CD4-positive, alpha-beta memory T cell (primary cell): ENCODE data around the gene EEF1G. TPM values are rescaled to one million over a fixed set of nuclear protein-coding genes. Genes with fewer than 3 reads are reported as not detected.
"Not testable (repeated sequence)": the region's sequence is repeated elsewhere in the genome, so short reads cannot be mapped to it uniquely, and the experiment has no call there.

Experiments
- CTCF ChIA-PET: fragments of 350-600 bp; sonication (Branson Sonifier 250); formaldehyde crosslinking; loops from one replicate; lab custom pipeline; 2021; ENCODE audit warnings: inconsistent platforms; ENCODE audit not compliant: partially characterized antibody; lab: Charles Lee
- POLR2A ChIA-PET: fragments of 350-600 bp; sonication (Branson Sonifier 250); formaldehyde crosslinking; loops from one replicate; lab custom pipeline; 2021; ENCODE audit not compliant: partially characterized antibody; lab: Charles Lee
- DNase-seq, 5 donors: peaks; one replicate each; pipeline versions ENCODE4 v3.0.0 to v3.0.0-alpha.2; 2020 to 2022; ENCODE audit warnings: mixed read lengths in 1 of 5
- H3K27ac ChIP-seq: one replicate; pipeline ENCODE4 v1.7.0; 2013; ENCODE audit warnings: low read depth, low read length
- H3K27me3 ChIP-seq: 2 replicates; pipeline ENCODE4 v1.7.0; 2013; ENCODE audit warnings: mild to moderate bottlenecking, low read length, moderate library complexity; ENCODE audit not compliant: insufficient read depth
- H3K36me3 ChIP-seq: 2 replicates; pipeline ENCODE4 v1.7.0; 2013; ENCODE audit warnings: mild to moderate bottlenecking, low read length, moderate library complexity; ENCODE audit not compliant: insufficient read depth
- H3K4me1 ChIP-seq: 2 replicates; pipeline ENCODE4 v1.7.0; 2013; ENCODE audit warnings: mild to moderate bottlenecking, low read length, moderate library complexity; ENCODE audit not compliant: insufficient read depth
- H3K4me3 ChIP-seq, 2 donors: one replicate each; pipeline ENCODE4 v1.7.0; 2013; ENCODE audit warnings: low read length in 2 of 2, mild to moderate bottlenecking in 1 of 2
- H3K9me3 ChIP-seq, 2 donors: one replicate each; pipeline ENCODE4 v1.7.0; 2013; ENCODE audit warnings: low read length in 2 of 2, control low read depth in 1 of 2; ENCODE audit not compliant: control insufficient read depth in 1 of 2
- H3K27ac Mint-ChIP-seq, 7 donors: one replicate each; pipeline ENCODE4 v1.8.0; 2020 to 2021; ENCODE audit warnings: mixed read lengths in 7 of 7, mild to moderate bottlenecking in 6 of 7, inconsistent platforms in 3 of 7, moderate library complexity in 3 of 7
- H3K27me3 Mint-ChIP-seq, 2 donors: one replicate each; pipeline ENCODE4 v1.8.0; 2020 to 2021; ENCODE audit warnings: mixed read lengths in 2 of 2
- H3K36me3 Mint-ChIP-seq, 2 donors: one replicate each; pipeline ENCODE4 v1.8.0; 2020 to 2021; ENCODE audit warnings: mixed read lengths in 2 of 2, inconsistent platforms in 1 of 2, mild to moderate bottlenecking in 1 of 2
- H3K4me1 Mint-ChIP-seq, 4 donors: one replicate each; pipeline ENCODE4 v1.8.0; 2020 to 2021; ENCODE audit warnings: mixed read lengths in 4 of 4, mild to moderate bottlenecking in 1 of 4
- H3K4me3 Mint-ChIP-seq, 8 donors: one replicate each; pipeline ENCODE4 v1.8.0; 2020 to 2021; ENCODE audit warnings: mixed read lengths in 8 of 8, mild to moderate bottlenecking in 7 of 8, moderate library complexity in 6 of 8, inconsistent platforms in 3 of 8
- H3K9me3 Mint-ChIP-seq, 8 donors: one replicate each; pipeline ENCODE4 v1.8.0; 2020 to 2021; ENCODE audit warnings: mixed read lengths in 8 of 8, mild to moderate bottlenecking in 5 of 8, inconsistent platforms in 3 of 8, moderate library complexity in 1 of 8
- intact Hi-C: fragments of 100-400 bp; cut with micrococcal nuclease; formaldehyde crosslinking; loops from one replicate; pipeline ENCODE4 v1.15.1; 2023
- polyA plus RNA-seq, 2 donors: library from polyadenylated mRNA; unstranded; fragments of 300-500 nt; fragmentation: Illumina TruSeq; gene quantifications; one replicate each; pipeline ENCODE4 v1.2.3, GENCODE V29; 2021
- total RNA-seq, 2 experiments: library from RNA; stranded (reverse); gene quantifications; one replicate each; pipeline ENCODE4 v1.2.3, GENCODE V29; 2021

The EEF1G gene
- total and polyA plus RNA-seq, 4 experiments from 2014 or later, result 1,453 to 1,910 (median 1,835) TPM

DNA sequence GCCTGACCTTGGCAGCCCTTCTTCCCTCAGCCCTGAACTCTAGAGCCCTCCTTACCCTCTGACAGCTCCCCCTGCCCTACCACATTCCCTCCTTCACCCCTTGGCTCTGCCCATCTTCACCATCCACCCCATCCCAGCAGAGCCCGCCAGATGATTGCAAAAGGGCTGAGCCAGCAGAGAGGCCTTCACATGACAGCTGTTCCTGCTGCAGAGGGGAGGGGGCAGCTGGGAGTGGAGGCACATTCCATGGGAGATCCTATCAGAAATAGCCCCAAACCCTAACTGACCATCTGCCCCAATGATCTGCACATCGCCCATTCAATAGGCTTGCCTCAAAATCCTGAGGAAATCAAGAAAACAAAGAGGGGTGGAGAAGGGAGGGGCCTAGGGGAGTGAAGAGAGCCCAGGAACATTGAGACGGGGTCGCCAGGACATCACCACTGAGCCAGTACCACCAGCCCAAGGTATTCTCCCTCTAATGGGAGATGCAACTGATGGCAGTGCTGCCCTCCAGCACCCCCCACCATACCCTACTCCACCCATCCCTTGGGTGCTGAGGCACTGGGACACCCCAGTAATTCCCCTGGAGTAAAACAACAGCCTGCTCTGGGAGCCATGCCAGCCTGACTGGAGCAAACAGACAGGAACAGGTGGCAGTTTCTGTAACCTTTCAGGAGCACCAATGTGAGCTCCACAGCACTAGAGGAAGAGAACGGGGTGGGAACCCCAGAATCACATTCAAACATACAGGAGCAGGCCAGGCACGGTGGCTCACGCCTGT, 19.1 kb downstream of the EEF1G start:
- CTCF ChIA-PET, result interaction anchor here (1.3 to 14.9 kb wide), 6 partner anchors 15 to 161 kb away, joined by 3 to 450 read pairs (median 49); partner anchors contain the start of gene SCGB1A1
- peaks cover 0 to 4% (median 0%) of the 10 kb centered on the region in 8 donors for H3K9me3 Mint-ChIP-seq

DNA sequence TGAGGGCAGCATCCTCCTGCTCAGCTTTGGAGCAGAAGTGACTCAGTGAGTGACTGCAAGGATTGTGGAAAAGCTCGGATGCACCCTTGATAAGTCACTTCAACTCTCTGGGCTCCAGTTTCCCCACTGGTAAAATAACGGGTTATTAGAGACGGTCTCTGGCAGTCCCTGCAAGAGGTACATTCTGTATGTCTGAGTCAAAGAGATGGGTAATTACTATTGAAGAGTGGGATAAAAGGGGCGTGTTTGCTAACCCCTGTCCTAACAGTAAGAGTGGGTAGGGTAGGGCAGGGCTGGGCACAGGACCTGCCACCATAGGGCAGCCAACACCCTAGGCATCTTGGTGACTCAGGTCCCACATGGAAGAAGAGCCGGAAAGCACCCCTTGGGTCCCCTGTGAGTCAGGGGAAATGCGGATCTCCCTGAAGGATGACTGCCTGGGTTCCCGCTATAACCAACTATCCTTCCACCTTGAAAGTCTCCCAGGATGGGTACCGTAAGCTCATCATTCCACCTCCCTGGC, 19.8 kb downstream of the EEF1G start:
- peak in 1 of 5 donors; percentile 72 for DNase-seq
- Mint-ChIP-seq H3K4me3 (peak overlapping the region in 7 of 8 donors; percentile 67 to 91 (median 90)), H3K36me3 (peaks cover 0 to 5% of the 10 kb centered on the region in 2 donors), H3K4me1 (peaks cover 70 to 97% (median 82%) of the 10 kb centered on the region in 4 donors), H3K27me3 (peaks cover 0 to 2% of the 10 kb centered on the region in 2 donors), H3K27ac (peak overlapping the region; percentile 98 to 100 (median 100)), H3K9me3 (peaks cover 0 to 4% (median 0%) of the 10 kb centered on the region in 8 donors)
- H3K4me3 ChIP-seq, result peak overlapping the region in 1 of 2 donors; percentile 34
- intact Hi-C loops, result loop anchor here (1.0 to 10.0 kb wide), 2 partner anchors 37 to 301 kb away; partner anchors contain the start of gene TUT1
- H3K4me1 ChIP-seq, result peaks cover 96% of the 10 kb centered on the region
- no peaks in the 10 kb centered on the region for H3K27me3 ChIP-seq
- no peaks in the 10 kb centered on the region for H3K9me3 ChIP-seq
- H3K27ac ChIP-seq, result peak overlapping the region; percentile 95
- CTCF ChIA-PET, result interaction anchor here (1.3 to 14.9 kb wide), 5 partner anchors 12 to 131 kb away, joined by 3 to 450 read pairs (median 7); partner anchors contain the start of gene SCGB1A1
- POLR2A ChIA-PET, result interaction anchor here (0.7 to 12.5 kb wide), 14 partner anchors 13 to 301 kb away, joined by 3 to 751 read pairs (median 12); partner anchors contain the start of genes AHNAK, EEF1G, HNRNPUL2 and INTS5
- no peaks in the 10 kb centered on the region for H3K36me3 ChIP-seq

More for the DNA sequence above, 19.1 kb downstream of the EEF1G start:
- intact Hi-C loops, result loop anchor here (10.0 kb wide), 1 partner anchor 300 kb away; no protein-coding TSS in a partner anchor
- peaks cover 6 to 12% of the 10 kb centered on the region in 2 donors for H3K36me3 Mint-ChIP-seq
- POLR2A ChIA-PET, result interaction anchor here (0.6 to 12.5 kb wide), 20 partner anchors 14 to 301 kb away, joined by 3 to 751 read pairs (median 6); partner anchors contain the start of genes AHNAK, B3GAT3, C11orf98 and CSKMT
- DNase-seq, result no peak
- H3K27ac Mint-ChIP-seq, result peak overlapping the region; percentile 98 to 100 (median 100)
- peaks cover 100% of the 10 kb centered on the region for H3K4me1 ChIP-seq
- no peaks in the 10 kb centered on the region for H3K27me3 ChIP-seq
- H3K27ac ChIP-seq, result peak overlapping the region; percentile 95
- no peaks in the 10 kb centered on the region for H3K9me3 ChIP-seq
- peak overlapping the region; percentile 4 to 75 for H3K4me3 ChIP-seq
- H3K4me3 Mint-ChIP-seq, result peak overlapping the region; percentile 26 to 91 (median 90)
- H3K4me1 Mint-ChIP-seq, result peaks cover 75 to 100% (median 87%) of the 10 kb centered on the region in 4 donors
- no peaks in the 10 kb centered on the region for H3K36me3 ChIP-seq
- H3K27me3 Mint-ChIP-seq, result peaks cover 0 to 2% of the 10 kb centered on the region in 2 donors

DNA sequence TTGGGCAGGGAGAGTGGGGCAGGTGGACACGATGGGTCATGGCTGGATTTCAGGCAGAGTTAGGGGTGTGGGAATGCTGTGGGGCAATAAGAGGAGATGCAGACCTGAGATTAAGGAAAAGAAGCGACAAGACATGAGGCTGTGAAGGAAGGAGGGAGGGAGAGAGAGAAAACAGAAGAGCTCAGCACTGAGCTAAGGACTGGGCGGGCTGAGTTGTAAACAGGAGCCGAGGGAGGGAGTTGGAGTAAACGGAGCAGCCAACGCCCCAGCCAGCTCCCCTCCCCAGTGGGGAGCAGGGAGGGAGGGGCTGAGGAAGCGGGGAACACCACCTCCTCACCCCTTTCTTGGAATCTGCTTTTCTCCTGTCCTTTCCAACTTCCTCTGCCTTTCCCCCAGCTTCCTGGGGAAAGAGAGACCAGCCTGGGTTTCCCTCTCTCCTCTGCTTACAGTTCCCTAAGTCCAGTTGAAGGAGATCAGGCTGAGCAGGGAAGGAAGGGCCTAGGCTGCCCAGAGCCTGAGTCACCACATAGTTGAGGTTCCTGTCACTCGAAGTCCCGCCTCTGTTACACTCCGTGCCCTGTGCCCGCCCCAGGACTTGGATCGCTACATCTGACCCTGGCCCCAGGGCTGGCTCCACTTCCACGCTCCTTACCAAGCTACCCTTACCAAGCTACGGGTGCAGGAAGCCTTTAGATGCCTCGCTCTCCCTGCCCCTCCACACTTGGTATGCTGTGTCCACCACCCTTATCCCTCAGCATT, 20.4 kb downstream of the EEF1G start:
- peaks cover 0 to 4% (median 0%) of the 10 kb centered on the region in 8 donors for H3K9me3 Mint-ChIP-seq
- peaks cover 0 to 5% of the 10 kb centered on the region in 2 donors for H3K36me3 Mint-ChIP-seq
- Histone ChIP-seq H3K27ac (peak overlapping the region; percentile 95), H3K27me3 (no peaks in the 10 kb centered on the region), H3K4me1 (peaks cover 91% of the 10 kb centered on the region), H3K4me3 (peak overlapping the region in 1 of 2 donors; percentile 34), H3K36me3 (no peaks in the 10 kb centered on the region), H3K9me3 (no peaks in the 10 kb centered on the region)
- DNase-seq, result peak; percentile 73 to 86 (median 82)
- H3K4me1 Mint-ChIP-seq, result peaks cover 71 to 97% (median 84%) of the 10 kb centered on the region in 4 donors
- H3K4me3 Mint-ChIP-seq, result peak overlapping the region; percentile 63 to 91 (median 90)
- peaks cover 0 to 2% of the 10 kb centered on the region in 2 donors for H3K27me3 Mint-ChIP-seq
- peak overlapping the region; percentile 98 to 100 (median 100) for H3K27ac Mint-ChIP-seq
- ChIA-PET POLR2A (interaction anchor here (0.5 to 12.5 kb wide), 24 partner anchors 13 to 328 kb away, joined by 3 to 751 read pairs (median 5); partner anchors contain the start of genes AHNAK, BSCL2, EEF1G and GNG3), CTCF (interaction anchor here (0.9 to 14.9 kb wide), 9 partner anchors 7 to 158 kb away, joined by 3 to 450 read pairs (median 6); partner anchors contain the start of gene SCGB1A1)
- intact Hi-C loops, result loop anchor here (1.0 to 10.0 kb wide), 2 partner anchors 38 to 302 kb away; partner anchors contain the start of gene TUT1

DNA sequence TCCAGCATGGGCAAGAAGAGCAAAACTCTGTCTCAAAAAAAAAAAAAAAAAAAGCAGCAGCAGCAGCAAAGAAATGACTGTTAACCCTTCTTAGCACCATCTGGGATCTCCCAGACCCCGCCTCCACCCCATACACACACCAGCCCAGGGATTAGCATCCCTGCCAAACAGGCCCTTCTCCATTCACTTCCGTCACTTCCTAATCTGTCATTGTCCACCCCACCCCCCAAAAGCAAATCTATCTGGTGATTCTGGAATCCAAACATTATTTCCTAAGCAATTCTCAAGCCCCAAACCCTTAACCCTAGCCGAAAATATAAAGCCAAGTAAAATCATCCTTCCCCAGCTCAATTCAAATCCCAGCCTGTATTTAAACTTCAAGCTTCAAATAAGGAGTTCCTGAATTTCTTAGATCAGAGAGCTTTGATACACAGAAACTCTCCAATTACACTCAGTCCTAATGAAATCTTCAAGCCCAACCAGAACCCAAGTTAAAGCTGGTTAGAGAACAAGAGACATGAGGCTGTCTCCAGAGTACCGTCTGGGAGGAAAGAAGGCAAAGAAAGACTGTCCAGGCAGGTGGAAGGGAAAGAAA, 21.1 kb downstream of the EEF1G start:
- Mint-ChIP-seq H3K4me3 (peak overlapping the region; percentile 82 to 91 (median 90)), H3K4me1 (peaks cover 74 to 97% (median 85%) of the 10 kb centered on the region in 4 donors), H3K36me3 (peaks cover 0 to 8% of the 10 kb centered on the region in 2 donors), H3K27ac (peak overlapping the region; percentile 98 to 100 (median 100)), H3K27me3 (peaks cover 0 to 2% of the 10 kb centered on the region in 2 donors), H3K9me3 (peaks cover 0 to 4% (median 0%) of the 10 kb centered on the region in 8 donors)
- ChIA-PET POLR2A (interaction anchor here (0.8 to 12.5 kb wide), 30 partner anchors 7 to 329 kb away, joined by 3 to 751 read pairs (median 5); partner anchors contain the start of genes AHNAK, BSCL2, C11orf98 and CSKMT), CTCF (interaction anchor here (0.9 to 14.9 kb wide), 12 partner anchors 8 to 309 kb away, joined by 3 to 450 read pairs (median 5); partner anchors contain the start of genes MTA2, SCGB1A1 and TUT1)
- Histone ChIP-seq H3K36me3 (no peaks in the 10 kb centered on the region), H3K4me3 (peak overlapping the region in 1 of 2 donors; percentile 34), H3K27me3 (no peaks in the 10 kb centered on the region), H3K27ac (peak overlapping the region; percentile 95), H3K4me1 (peaks cover 91% of the 10 kb centered on the region), H3K9me3 (no peaks in the 10 kb centered on the region)
- peak in 1 of 5 donors; percentile 40 for DNase-seq
- intact Hi-C loops, result loop anchor here (1.0 to 10.0 kb wide), 2 partner anchors 39 to 302 kb away; partner anchors contain the start of gene TUT1

DNA sequence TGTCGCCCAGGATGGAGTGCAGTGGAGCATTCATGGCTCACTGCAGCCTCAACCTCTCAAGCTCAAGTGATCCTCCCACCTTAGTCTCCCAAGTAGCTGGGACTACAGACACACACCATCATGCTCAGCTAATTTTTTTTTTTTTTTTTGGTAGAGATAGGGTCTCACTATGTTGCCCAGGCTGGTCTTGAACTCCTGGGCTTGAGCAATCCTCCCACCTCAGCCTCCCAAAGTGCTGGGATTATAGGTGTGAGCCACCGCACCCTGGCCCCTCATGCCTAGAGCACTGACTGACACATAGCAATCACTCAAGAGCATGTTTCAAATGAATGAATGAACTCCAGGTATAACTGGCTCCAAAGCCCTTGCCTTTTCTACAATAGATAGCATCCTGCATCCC, 23.2 kb downstream of the EEF1G start:
- ChIA-PET CTCF (interaction anchor here (0.7 to 12.5 kb wide), 5 partner anchors 10 to 128 kb away, joined by 3 to 450 read pairs (median 7); no protein-coding TSS in a partner anchor), POLR2A (interaction anchor here (0.6 to 12.5 kb wide), 10 partner anchors 9 to 290 kb away, joined by 3 to 751 read pairs (median 13); partner anchors contain the start of genes AHNAK, C11orf98, CSKMT and HNRNPUL2)
- DNase-seq, result peak in 1 of 5 donors; percentile 24
- peak overlapping the region; percentile 95 for H3K27ac ChIP-seq
- not testable (repeated sequence) for H3K27me3 Mint-ChIP-seq, H3K27me3 ChIP-seq, H3K9me3 Mint-ChIP-seq, H3K4me3 ChIP-seq, H3K9me3 ChIP-seq, H3K36me3 ChIP-seq
- H3K4me1 ChIP-seq, result peaks cover 78% of the 10 kb centered on the region
- Mint-ChIP-seq H3K27ac (peak overlapping the region; percentile 98 to 100 (median 100)), H3K4me3 (peak overlapping the region in 7 of 8 donors; percentile 25 to 91 (median 89)), H3K4me1 (peaks cover 58 to 85% (median 70%) of the 10 kb centered on the region in 4 donors), H3K36me3 (peaks cover 0 to 17% of the 10 kb centered on the region in 2 donors)
- intact Hi-C loops, result loop anchor here (10.0 kb wide), 1 partner anchor 304 kb away; no protein-coding TSS in a partner anchor
